Measurements from ENCODE around the gene DOCK7.

DNA sequence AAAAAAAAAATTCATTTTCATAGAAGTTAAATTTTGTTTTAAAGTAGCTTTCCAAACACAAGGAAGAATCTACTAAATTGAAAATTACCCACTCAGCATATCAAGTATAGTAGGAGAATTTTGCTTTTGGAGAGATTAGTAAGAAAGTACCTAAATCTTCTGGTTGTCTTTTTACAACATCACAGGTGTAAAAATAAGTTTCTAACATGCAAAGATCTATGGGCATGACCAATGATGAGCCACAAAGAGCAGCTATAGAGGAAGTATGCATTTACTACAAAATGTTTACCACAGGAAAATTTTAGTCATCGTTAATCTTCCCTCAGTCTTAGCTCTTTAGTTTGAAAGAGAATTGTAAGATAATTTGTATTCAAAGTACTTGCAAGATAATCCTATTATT, 62.8 kb downstream of the DOCK7 start:
- TF ChIP-seq POLR2A (IDR thresholded peaks at IDR 0.05), result no peak
- TF ChIP-seq, protein P1, sequence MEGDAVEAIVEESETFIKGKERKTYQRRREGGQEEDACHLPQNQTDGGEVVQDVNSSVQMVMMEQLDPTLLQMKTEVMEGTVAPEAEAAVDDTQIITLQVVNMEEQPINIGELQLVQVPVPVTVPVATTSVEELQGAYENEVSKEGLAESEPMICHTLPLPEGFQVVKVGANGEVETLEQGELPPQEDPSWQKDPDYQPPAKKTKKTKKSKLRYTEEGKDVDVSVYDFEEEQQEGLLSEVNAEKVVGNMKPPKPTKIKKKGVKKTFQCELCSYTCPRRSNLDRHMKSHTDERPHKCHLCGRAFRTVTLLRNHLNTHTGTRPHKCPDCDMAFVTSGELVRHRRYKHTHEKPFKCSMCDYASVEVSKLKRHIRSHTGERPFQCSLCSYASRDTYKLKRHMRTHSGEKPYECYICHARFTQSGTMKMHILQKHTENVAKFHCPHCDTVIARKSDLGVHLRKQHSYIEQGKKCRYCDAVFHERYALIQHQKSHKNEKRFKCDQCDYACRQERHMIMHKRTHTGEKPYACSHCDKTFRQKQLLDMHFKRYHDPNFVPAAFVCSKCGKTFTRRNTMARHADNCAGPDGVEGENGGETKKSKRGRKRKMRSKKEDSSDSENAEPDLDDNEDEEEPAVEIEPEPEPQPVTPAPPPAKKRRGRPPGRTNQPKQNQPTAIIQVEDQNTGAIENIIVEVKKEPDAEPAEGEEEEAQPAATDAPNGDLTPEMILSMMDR (IDR thresholded peaks at IDR 0.05 in 8 of 11, conservative IDR thresholded peaks at IDR 0.05 in 3 of 11), result no peak
